ELF-1 (cell line): ENCODE measurements around the gene IL9R.
"Not testable (repeated sequence)": the region's sequence is repeated elsewhere in the genome, so short reads cannot be mapped to it uniquely, and the experiment has no call there.

Source experiments
- DNase-seq: peaks from one replicate; pipeline ENCODE4 v3.0.0-alpha.2; 2016; ENCODE audit warnings: low read depth, low spot score

Gene IL9R

GRCh38 chrX:155997436-155997835 lies at the start of gene IL9R:
IL9R (plus strand) TSS chrX:155997696; CDS start chrX:155997760, 64 bp downstream.
- DNase-seq: no peak

DNA sequence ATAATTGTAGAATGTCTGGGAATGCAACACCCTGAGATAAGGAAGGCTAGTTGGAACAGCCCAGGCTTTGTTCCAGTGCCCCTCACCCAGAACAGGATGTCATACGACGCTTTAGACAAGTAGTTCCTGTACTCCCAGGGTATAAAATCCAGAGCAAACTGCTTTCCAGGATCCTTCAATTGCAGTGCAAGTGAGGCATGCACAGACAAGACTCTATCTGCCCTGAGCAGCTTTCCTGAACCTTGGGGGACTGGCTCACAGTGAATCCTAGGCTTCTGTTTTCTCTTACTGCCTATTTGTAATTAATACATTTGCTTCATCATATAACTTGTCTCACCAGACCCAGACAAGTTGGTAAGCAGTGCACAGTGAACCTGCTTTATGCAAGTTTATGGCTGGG lies 48.4 kb upstream of the IL9R start:
- DNase-seq: no peak

GRCh38 chrX:155951237-155951789 lies 46.2 kb upstream of the IL9R start:
- no peak for DNase-seq

- DNase-seq: no peak
These were observed 44.4 kb upstream of the IL9R start for GRCh38 chrX:155953055-155953454.

DNA sequence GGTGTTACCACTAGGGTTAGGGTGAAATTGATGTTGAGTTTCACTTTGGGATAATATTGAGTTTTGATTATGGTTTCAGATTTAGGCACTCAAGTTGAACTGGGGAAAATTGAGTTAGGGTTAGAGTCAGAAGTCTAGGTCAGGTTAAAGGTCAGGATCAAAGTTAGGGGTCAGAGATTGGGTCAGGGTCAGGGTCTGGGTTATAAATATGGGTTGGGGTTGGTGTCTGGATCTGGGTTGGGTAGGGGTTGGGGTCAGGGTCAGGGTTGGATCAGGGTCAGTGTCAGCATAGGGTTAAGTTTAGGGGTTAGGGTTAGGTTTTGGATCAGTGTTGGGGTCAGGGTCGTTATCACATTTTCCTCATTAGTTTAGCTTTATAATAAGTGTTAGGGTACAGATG lies 42.7 kb upstream of the IL9R start:
- DNase-seq: no peak

DNA sequence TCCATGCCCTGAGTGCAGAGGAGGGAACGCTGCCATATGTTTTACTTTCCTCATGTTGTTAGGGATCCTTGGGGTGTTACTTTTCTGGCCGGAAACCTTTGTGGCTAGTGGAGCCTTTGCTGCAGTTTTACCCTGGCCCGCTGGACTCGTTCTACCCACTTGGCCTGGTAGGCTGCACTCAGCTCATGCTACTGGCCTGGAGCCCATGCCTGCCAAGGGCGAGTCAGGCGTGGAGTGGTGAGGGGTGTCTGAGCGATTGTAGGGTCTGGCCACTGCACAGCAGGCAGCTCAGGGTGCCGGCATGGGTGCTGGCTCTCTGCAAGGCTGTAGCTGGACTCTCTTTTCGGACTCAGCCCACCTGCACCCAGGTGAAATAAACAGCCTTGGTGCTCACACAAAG lies 41.4 kb upstream of the IL9R start:
- no peak for DNase-seq

GRCh38 chrX:155956649-155957048 lies 40.8 kb upstream of the IL9R start:
- DNase-seq: no peak

GRCh38 chrX:155957843-155958242 lies 39.7 kb upstream of the IL9R start:
- peak; percentile 50 for DNase-seq

DNA sequence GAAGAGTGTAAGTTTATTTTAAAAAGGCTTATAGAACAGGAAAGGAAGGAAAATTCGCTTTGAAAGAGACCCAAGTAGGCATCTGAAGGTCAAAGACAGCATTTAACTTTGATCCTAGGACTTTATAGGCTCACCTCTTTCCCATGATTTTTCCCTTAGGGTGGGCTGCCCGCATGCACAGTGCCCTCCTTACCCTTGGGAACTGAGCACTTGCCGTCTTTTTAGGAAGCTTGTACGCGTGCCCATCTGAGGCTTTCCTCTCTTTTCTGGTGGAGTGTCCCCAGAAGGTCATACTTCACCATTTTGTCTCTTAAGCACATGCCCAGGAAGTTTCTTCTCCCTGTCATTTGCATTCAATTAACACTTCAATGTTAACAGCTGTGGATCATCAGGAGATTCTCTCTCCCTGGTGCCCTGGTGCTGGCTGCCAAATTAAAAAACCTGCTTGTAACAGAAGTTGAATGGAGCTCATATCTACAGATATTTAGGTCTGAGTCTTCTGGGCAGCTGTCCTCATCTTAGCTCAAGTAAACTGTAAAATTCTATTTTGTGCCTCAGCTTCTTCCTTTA lies 38.4 kb upstream of the IL9R start:
- peak; percentile 22 for DNase-seq

GRCh38 chrX:155962906-155963305 lies 34.6 kb upstream of the IL9R start:
- no peak for DNase-seq

DNA sequence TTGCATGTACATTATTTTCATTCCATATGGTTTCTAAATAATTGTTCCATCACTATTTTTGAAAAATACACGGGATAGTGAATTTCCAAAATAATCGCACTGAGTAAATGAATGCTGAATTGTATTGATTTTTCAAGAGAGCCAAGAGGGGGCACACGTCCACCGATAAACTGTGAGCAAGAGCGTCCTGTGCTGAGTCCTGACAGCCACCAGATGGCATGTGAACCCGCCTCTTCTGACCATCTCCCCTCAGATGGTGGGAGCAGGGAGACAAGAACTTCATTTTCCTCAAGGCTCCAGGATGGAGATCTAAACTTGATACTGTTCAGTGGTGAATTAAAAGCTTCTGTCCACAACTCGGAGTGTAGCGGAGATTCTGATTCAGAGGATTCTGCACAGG lies 30.6 kb upstream of the IL9R start:
- DNase-seq: peak; percentile 41

GRCh38 chrX:155967653-155968325 lies 29.7 kb upstream of the IL9R start:
- DNase-seq: no peak

GRCh38 chrX:155968326-155968661 lies 29.2 kb upstream of the IL9R start:
- no peak for DNase-seq

- no peak for DNase-seq
These were observed 28.7 kb upstream of the IL9R start for GRCh38 chrX:155968791-155969190.

DNA sequence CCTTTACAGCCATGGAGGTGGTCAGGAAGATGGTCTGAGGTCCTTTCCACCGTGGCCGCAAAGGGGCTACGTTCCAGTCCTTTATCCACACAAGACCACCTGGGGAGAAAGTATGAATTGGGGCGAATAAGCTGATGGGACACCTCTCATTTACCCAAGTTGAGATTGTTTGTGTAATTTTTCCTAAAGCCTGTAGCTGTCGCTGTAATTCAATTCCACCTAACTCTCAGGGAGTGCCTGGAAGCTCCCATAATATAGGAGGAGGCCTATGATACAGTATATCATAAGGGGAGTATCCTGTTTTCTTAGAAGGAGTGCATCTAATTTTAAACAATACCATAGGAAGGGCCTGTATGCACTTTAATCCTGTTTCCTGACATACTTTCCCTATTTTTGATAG lies 25.8 kb upstream of the IL9R start:
- not testable (repeated sequence) for DNase-seq

DNA sequence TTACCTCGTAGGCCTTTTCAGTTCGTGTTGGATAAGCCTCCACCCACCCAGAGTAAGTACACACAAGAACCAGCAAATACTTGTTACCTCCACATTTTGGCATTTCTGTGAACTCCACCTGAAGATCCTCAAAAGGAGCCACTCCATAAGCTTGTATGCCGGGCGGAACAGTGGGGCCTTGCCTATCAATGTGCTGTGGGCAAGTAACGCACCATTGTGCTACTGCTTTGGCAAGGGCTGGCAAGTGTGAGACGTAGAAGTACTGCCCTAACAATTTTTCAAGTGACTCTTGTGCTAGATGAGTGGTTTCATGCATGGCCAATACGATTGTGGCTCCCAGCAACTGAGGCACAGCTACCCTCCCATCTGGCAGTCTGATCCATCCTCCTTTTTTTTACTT lies 25.3 kb upstream of the IL9R start:
- not testable (repeated sequence) for DNase-seq

DNA sequence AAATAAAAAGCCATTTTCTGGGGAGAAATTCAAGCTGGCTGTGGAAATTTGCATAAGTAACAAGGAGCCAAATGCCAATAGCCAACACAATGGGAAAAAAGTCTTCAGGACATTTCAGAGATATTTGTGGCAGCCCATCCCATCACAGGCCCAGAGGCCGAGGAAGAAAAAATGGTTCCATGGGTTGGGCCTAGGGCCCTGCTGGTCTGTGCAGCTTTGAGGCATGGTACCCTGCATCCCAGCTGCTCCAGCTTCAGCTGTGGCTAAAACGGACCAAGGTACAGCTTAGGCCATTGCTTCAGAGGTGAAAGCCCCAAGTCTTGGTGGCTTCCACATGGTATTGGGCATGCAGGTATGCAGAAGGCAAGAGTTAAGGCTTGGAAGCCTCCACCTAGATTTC lies 14.2 kb upstream of the IL9R start:
- DNase-seq: no peak

GRCh38 chrX:155985208-155985607 lies 12.3 kb upstream of the IL9R start:
- DNase-seq: no peak

GRCh38 chrX:155986995-155987394 lies 10.5 kb upstream of the IL9R start:
- not testable (repeated sequence) for DNase-seq

GRCh38 chrX:155988859-155989258 lies 8.6 kb upstream of the IL9R start:
- DNase-seq: no peak

DNA sequence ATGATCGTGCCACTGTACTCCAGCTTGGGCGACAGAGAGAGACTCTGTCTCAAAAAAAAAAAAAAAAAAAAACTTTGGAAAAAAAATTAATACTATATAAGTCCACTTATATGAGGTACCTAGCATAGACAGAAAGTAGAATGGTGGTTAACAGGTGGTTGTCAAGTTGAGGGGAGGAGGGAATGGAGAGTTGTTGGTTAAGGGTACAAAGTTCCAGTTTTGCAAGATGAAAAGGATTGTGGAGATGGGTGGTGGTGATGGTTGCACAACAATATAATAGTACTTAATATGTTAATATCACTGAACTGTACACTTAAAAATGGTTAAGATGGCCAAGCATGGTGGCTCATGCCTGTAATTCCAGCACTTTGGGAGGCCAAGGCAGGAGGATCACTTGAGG lies 4.1 kb upstream of the IL9R start:
- no peak for DNase-seq

DNA sequence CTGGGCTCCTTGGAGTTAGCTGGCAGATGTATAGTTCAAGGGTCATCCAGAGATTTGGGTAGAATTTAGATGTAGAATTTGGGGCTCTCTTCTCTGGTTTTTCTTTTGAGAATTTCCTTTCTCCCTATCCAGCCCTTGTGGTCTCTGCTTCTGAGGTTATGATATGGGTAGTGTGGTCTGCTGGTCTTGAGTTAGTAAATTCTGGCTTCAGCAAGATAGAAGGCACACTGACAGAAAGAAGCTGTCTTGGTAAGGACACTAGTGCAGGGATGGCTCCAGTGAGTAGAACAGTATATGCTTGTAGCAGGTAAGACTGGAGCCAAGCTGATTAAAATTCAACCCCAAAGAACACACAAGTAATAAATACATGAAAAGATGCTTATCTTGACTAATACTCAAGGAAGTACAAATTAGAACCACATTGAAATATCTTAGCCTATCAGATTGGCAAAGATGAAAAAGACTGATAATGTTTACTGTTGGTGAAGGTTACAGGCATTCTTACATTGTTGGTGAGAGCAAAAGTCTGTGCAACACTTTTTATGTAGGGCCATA lies 2.1 kb upstream of the IL9R start:
- no peak for DNase-seq

DNA sequence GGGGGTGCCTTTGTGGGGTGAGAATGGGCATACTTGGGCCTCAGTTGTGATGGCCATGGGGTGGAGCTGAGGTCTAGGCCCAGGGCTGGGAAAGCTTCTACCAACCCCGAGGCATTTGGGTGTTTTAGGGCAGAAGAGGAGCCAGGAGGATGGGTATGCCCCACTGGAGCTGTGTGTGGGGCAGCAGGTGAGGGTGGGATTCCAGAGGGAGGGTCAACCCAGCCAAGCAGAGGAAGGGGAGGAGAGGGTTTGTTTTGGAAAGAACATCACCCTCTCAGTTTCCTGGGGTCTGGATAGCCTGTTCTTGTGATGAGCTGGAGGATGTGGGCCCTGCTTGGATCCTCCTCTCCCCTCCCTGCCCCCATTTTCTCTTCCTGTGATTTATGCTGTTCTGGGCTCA lies 620 bp downstream of the IL9R start:
- no peak for DNase-seq
